ENCODE measurements around the gene SYPL1. TPM values are rescaled to one million over a fixed set of nuclear protein-coding genes. Genes with fewer than 3 reads are reported as not detected.

SYPL1 gene
- total RNA-seq, 1 experiment from 2014 or later: 76.4 TPM

DNA sequence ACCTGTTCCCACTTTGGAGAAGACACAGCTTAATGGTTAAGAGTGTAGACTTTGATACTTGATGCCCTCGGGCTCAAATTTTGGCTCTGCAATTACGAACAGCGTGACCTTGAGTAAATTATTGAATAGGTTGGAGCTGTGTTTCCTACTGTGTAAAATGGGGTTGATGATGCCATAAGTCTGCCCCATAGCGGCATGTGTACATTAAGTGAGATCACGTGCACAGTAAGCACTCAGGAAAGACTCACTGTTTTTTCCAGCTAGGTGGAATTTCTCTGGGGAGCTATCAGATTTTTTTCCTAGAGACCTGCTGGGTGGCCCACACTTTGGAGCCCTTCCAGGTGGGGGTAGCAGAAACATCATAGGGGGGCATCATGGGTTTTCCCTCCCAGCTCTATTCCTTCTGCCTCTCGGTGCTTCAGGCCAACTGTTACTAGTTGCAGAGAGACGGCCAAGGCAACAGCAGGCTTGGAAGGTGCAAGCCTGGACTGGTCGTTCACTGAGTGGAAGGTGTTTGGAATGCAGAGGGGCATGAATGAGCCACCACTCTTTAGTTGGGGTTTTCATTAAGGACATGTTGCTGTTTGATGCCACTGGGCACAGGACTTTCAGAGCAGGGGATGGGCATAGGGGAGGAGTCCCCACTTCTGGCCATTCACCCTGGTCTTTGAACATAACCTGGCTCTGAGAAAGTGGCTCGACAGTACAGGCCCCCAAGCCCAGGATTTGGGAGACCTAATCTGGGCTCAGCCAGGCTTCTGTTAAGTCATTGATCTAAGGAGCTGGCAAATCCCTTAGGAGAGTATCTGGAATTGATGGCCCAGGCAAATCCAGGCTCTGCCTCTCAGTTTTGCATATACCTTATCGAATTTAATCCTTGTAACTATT is 64.0 kb downstream of the SYPL1 start:
- TF ChIP-seq, protein P1, sequence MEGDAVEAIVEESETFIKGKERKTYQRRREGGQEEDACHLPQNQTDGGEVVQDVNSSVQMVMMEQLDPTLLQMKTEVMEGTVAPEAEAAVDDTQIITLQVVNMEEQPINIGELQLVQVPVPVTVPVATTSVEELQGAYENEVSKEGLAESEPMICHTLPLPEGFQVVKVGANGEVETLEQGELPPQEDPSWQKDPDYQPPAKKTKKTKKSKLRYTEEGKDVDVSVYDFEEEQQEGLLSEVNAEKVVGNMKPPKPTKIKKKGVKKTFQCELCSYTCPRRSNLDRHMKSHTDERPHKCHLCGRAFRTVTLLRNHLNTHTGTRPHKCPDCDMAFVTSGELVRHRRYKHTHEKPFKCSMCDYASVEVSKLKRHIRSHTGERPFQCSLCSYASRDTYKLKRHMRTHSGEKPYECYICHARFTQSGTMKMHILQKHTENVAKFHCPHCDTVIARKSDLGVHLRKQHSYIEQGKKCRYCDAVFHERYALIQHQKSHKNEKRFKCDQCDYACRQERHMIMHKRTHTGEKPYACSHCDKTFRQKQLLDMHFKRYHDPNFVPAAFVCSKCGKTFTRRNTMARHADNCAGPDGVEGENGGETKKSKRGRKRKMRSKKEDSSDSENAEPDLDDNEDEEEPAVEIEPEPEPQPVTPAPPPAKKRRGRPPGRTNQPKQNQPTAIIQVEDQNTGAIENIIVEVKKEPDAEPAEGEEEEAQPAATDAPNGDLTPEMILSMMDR (conservative IDR thresholded peaks at IDR 0.05; ENCODE audit: low read depth, low read length): no peak
- no peak for TF ChIP-seq EZH2 (IDR thresholded peaks at IDR 0.05; ENCODE audit: borderline replicate concordance, low read depth, low read length, poor library complexity, severe bottlenecking)
- no peak overlapping the region for H3K4me3 ChIP-seq (ENCODE audit: low read depth, low read length, poor library complexity, severe bottlenecking)
- no peaks in the 10 kb centered on the region for H3K9me3 ChIP-seq (ENCODE audit: low read depth, low read length, poor library complexity, severe bottlenecking)
- CTCF ChIA-PET: interaction anchor here (0.6 kb wide), 1 partner anchor 445 kb away, joined by 5 read pairs; no protein-coding TSS in a partner anchor
- peaks cover 30% of the 10 kb centered on the region for H3K4me1 ChIP-seq (ENCODE audit: insufficient read depth, low read length, poor library complexity, severe bottlenecking)
- no TSS peak for BruUV-seq (replicated peaks)
- no peaks in the 10 kb centered on the region for H3K36me3 ChIP-seq (ENCODE audit: insufficient read depth, low read length, poor library complexity, severe bottlenecking)
- intact Hi-C loops (cut with micrococcal nuclease; ENCODE audit: unreplicated experiment): loop anchor here (10.0 kb wide), 1 partner anchor 913 kb away; no protein-coding TSS in a partner anchor
- H3K27me3 ChIP-seq (replicated peaks; ENCODE audit: insufficient read depth, low read depth, low read length, poor library complexity): no peaks in the 10 kb centered on the region
- no peak for DNase-seq (ENCODE audit: low spot score)
- H3K27ac ChIP-seq (ENCODE audit: low read depth, low read length, poor library complexity, severe bottlenecking): no peak overlapping the region
- POLR2A ChIA-PET (ENCODE audit: low non-redundant PET): no interaction called here

DNA sequence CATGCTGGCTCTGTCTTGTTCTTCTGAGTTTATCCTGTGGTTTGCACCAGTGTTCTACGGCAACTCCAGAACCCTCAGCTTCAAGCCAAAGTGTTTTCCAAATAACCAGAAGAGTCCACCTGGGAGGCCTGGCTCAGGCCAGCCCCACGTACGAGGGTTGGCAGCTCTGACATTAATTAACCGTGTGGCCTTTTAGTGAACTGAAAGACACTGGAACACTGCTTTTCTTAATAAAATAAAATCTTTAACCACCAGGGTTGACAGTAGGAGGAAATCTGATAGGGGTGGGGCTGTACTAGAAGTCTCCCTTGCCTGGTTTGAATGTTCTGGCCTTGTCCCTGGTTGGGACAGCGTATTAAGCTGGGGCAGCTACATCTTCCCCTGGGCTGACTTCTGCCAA is 64.9 kb downstream of the SYPL1 start:
- no peak for DNase-seq (ENCODE audit: low spot score)
- ChIA-PET CTCF (no interaction called here), POLR2A (ENCODE audit: low non-redundant PET) (no interaction called here)
- Histone ChIP-seq H3K36me3 (ENCODE audit: insufficient read depth, low read length, poor library complexity, severe bottlenecking) (no peaks in the 10 kb centered on the region), H3K4me3 (ENCODE audit: low read depth, low read length, poor library complexity, severe bottlenecking) (no peak overlapping the region), H3K27ac (ENCODE audit: low read depth, low read length, poor library complexity, severe bottlenecking) (no peak overlapping the region), H3K9me3 (ENCODE audit: low read depth, low read length, poor library complexity, severe bottlenecking) (no peaks in the 10 kb centered on the region), H3K4me1 (ENCODE audit: insufficient read depth, low read length, poor library complexity, severe bottlenecking) (peaks cover 39% of the 10 kb centered on the region), H3K27me3 (replicated peaks; ENCODE audit: insufficient read depth, low read depth, low read length, poor library complexity) (no peaks in the 10 kb centered on the region)
- intact Hi-C loops (cut with micrococcal nuclease; ENCODE audit: unreplicated experiment): loop anchor here (10.0 kb wide), 1 partner anchor 912 kb away; no protein-coding TSS in a partner anchor
- no TSS peak for BruUV-seq (replicated peaks)
- no peak for TF ChIP-seq EZH2 (IDR thresholded peaks at IDR 0.05; ENCODE audit: borderline replicate concordance, low read depth, low read length, poor library complexity, severe bottlenecking)
- TF ChIP-seq, protein P1 (conservative IDR thresholded peaks at IDR 0.05; ENCODE audit: low read depth, low read length): no peak

DNA sequence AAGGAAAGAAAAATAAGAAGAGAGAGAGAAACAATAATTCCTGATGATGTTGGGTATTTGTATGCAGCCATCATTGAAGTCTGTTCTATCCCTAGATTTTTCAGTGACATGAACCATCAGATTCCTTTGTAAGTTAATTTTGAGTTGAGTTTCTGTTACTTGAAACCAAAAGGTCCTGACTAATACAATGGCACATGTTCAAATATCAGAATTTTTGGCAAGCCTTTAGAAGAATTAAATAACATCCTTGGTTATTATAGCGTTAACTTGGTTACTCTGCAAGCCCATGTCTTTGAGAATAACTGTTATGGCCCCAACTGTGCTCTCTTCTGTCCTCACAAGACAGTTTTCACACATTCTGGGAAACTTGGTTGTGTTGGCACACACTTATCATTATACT is 66.5 kb downstream of the SYPL1 start:
- POLR2A ChIA-PET (ENCODE audit: low non-redundant PET): no interaction called here
- BruUV-seq (replicated peaks): no TSS peak
- DNase-seq (ENCODE audit: low spot score): no peak
- intact Hi-C loops (cut with micrococcal nuclease; ENCODE audit: unreplicated experiment): loop anchor here (10.0 kb wide), 1 partner anchor 911 kb away; no protein-coding TSS in a partner anchor
- H3K4me3 ChIP-seq (ENCODE audit: low read depth, low read length, poor library complexity, severe bottlenecking): no peak overlapping the region
- CTCF ChIA-PET: no interaction called here
- H3K36me3 ChIP-seq (ENCODE audit: insufficient read depth, low read length, poor library complexity, severe bottlenecking): no peaks in the 10 kb centered on the region
- H3K4me1 ChIP-seq (ENCODE audit: insufficient read depth, low read length, poor library complexity, severe bottlenecking): peaks cover 43% of the 10 kb centered on the region
- TF ChIP-seq EZH2 (IDR thresholded peaks at IDR 0.05; ENCODE audit: borderline replicate concordance, low read depth, low read length, poor library complexity, severe bottlenecking): no peak
- TF ChIP-seq, protein P1 (conservative IDR thresholded peaks at IDR 0.05; ENCODE audit: low read depth, low read length): no peak
- H3K9me3 ChIP-seq (ENCODE audit: low read depth, low read length, poor library complexity, severe bottlenecking): no peaks in the 10 kb centered on the region
- no peaks in the 10 kb centered on the region for H3K27me3 ChIP-seq (replicated peaks; ENCODE audit: insufficient read depth, low read depth, low read length, poor library complexity)
- H3K27ac ChIP-seq (ENCODE audit: low read depth, low read length, poor library complexity, severe bottlenecking): no peak overlapping the region
